Neural progenitor cell (in vitro differentiated cells): Measurements from ENCODE around the gene SCUBE2. TPM values are rescaled to one million over a fixed set of nuclear protein-coding genes. Genes with fewer than 3 reads are reported as not detected.

Experiments used
- DNase-seq: peaks from one replicate; pipeline ENCODE4 v3.0.0-alpha.2; 2016; ENCODE audit warnings: low spot score
- H2AFZ ChIP-seq: fragments of 200-600 bp; sonication (generic); replicated peaks from 2 replicates; pipeline ENCODE4 v1.6.1; 2016; ENCODE audit warnings: antibody characterized with exemption
- H3F3A ChIP-seq: fragments of 200-600 bp; sonication (generic); 2 replicates; pipeline ENCODE4 v1.6.1; 2016; ENCODE audit warnings: antibody characterized with exemption, low read depth
- H3K27ac ChIP-seq: fragments of 200-600 bp; sonication (generic); 2 replicates; pipeline ENCODE4 v1.5.1; 2016; ENCODE audit warnings: mild to moderate bottlenecking
- H3K27me3 ChIP-seq: fragments of 200-600 bp; sonication (generic); 2 replicates; pipeline ENCODE4 v1.6.1; 2016; ENCODE audit warnings: mild to moderate bottlenecking, moderate library complexity
- H3K36me3 ChIP-seq: fragments of 200-600 bp; sonication (generic); 2 replicates; pipeline ENCODE4 v1.5.1; 2016
- H3K4me1 ChIP-seq: fragments of 200-600 bp; sonication (generic); 2 replicates; pipeline ENCODE4 v1.6.1; 2016; ENCODE audit warnings: mixed run types
- H3K4me2 ChIP-seq: fragments of 200-600 bp; sonication (generic); 2 replicates; pipeline ENCODE4 v1.6.1; 2016
- H3K4me3 ChIP-seq: fragments of 200-600 bp; sonication (generic); 2 replicates; pipeline ENCODE4 v1.5.1; 2016
- H3K79me2 ChIP-seq: fragments of 200-600 bp; sonication (generic); 2 replicates; pipeline ENCODE4 v1.6.1; 2016; ENCODE audit warnings: low read depth
- H3K9ac ChIP-seq: fragments of 200-600 bp; sonication (generic); 2 replicates; pipeline ENCODE4 v1.6.1; 2016
- H3K9me3 ChIP-seq: fragments of 200-600 bp; sonication (generic); 2 replicates; pipeline ENCODE4 v1.5.1; 2016; ENCODE audit warnings: low read depth
- H4K20me1 ChIP-seq: fragments of 200-600 bp; sonication (generic); 2 replicates; pipeline ENCODE4 v1.6.1; 2016; ENCODE audit warnings: low read depth
- H3K27ac Mint-ChIP-seq: 3 replicates; pipeline ENCODE4 v1.8.0; 2021; ENCODE audit warnings: mixed read lengths
- H3K27me3 Mint-ChIP-seq: 2 replicates; pipeline ENCODE4 v1.8.0; 2022; ENCODE audit warnings: low read depth, mild to moderate bottlenecking, inconsistent platforms, moderate library complexity, mixed read lengths; ENCODE audit not compliant: insufficient read depth
- H3K36me3 Mint-ChIP-seq: 3 replicates; pipeline ENCODE4 v1.8.0; 2021; ENCODE audit warnings: mixed read lengths
- H3K4me1 Mint-ChIP-seq: 3 replicates; pipeline ENCODE4 v1.8.0; 2021; ENCODE audit warnings: mixed read lengths
- H3K4me3 Mint-ChIP-seq: 3 replicates; pipeline ENCODE4 v1.8.0; 2021; ENCODE audit warnings: mild to moderate bottlenecking, moderate library complexity, mixed read lengths
- H3K9me3 Mint-ChIP-seq: 3 replicates; pipeline ENCODE4 v1.8.0; 2020; ENCODE audit warnings: mixed read lengths
- CTCF ChIP-seq: fragments of 200-600 bp; sonication (generic); IDR thresholded peaks from 2 replicates; pipeline ENCODE4 v1.5.1; 2017; ENCODE audit warnings: antibody characterized with exemption, mild to moderate bottlenecking
- EZH2 ChIP-seq: fragments of 200-600 bp; sonication (generic); IDR thresholded peaks from 2 replicates; pipeline ENCODE4 v1.6.1; 2017; ENCODE audit warnings: antibody characterized with exemption, mild to moderate bottlenecking, moderate library complexity
- EZH2phosphoT487 ChIP-seq: fragments of 200-600 bp; sonication (generic); IDR thresholded peaks from 2 replicates; pipeline ENCODE4 v1.6.1; 2017; ENCODE audit warnings: antibody characterized with exemption
- total RNA-seq: library from RNA; depleted of rRNA; stranded (reverse); fragments of >200 nt; gene quantifications from 2 replicates; pipeline ENCODE4 v1.2.3, GENCODE V29; 2015; ENCODE audit warnings: low replicate concordance

SCUBE2 gene
- total RNA-seq, 1 donor from 2014 or later: 42.1 TPM

GRCh38 chr11:9066433-9066925, 24.9 kb downstream of the SCUBE2 start:
- H3K4me1 ChIP-seq: peaks cover 25% of the 10 kb centered on the region
- H2AFZ ChIP-seq: no peak overlapping the region
- Mint-ChIP-seq H3K27me3 (peaks cover 7% of the 10 kb centered on the region), H3K27ac (peak overlapping the region; percentile 17), H3K36me3 (no peaks in the 10 kb centered on the region), H3K4me1 (peaks cover 38% of the 10 kb centered on the region), H3K4me3 (no peak overlapping the region), H3K9me3 (no peaks in the 10 kb centered on the region)
- no peaks in the 10 kb centered on the region for H3K79me2 ChIP-seq
- no peaks in the 10 kb centered on the region for H3K36me3 ChIP-seq
- H3K27ac ChIP-seq: no peak overlapping the region
- TF ChIP-seq CTCF: no peak
- no peak for TF ChIP-seq EZH2
- no peak for TF ChIP-seq EZH2phosphoT487
- H3F3A ChIP-seq: peaks cover 13% of the 10 kb centered on the region
- no peak overlapping the region for H3K4me3 ChIP-seq
- no peaks in the 10 kb centered on the region for H4K20me1 ChIP-seq
- DNase-seq: no peak
- no peak overlapping the region for H3K9ac ChIP-seq
- no peaks in the 10 kb centered on the region for H3K27me3 ChIP-seq
- H3K4me2 ChIP-seq: no peak overlapping the region
- no peaks in the 10 kb centered on the region for H3K9me3 ChIP-seq

GRCh38 chr11:9065607-9066432, 25.6 kb downstream of the SCUBE2 start:
- H3K9me3 ChIP-seq: no peaks in the 10 kb centered on the region
- H3K27ac ChIP-seq: no peak overlapping the region
- no peak overlapping the region for H3K4me3 ChIP-seq

GRCh38 chr11:9061807-9062206, 29.6 kb downstream of the SCUBE2 start:
- Histone ChIP-seq H3K36me3 (no peaks in the 10 kb centered on the region), H3F3A (no peaks in the 10 kb centered on the region), H3K4me3 (no peak overlapping the region), H3K9ac (no peak overlapping the region), H4K20me1 (no peaks in the 10 kb centered on the region), H3K4me2 (no peak overlapping the region), H3K9me3 (no peaks in the 10 kb centered on the region), H2AFZ (no peak overlapping the region), H3K27me3 (no peaks in the 10 kb centered on the region), H3K27ac (no peak overlapping the region), H3K79me2 (no peaks in the 10 kb centered on the region), H3K4me1 (peaks cover 14% of the 10 kb centered on the region)
- H3K4me1 Mint-ChIP-seq: peaks cover 15% of the 10 kb centered on the region
- no peaks in the 10 kb centered on the region for H3K9me3 Mint-ChIP-seq
- H3K4me3 Mint-ChIP-seq: no peak overlapping the region
- no peak overlapping the region for H3K27ac Mint-ChIP-seq
- DNase-seq: no peak
- no peaks in the 10 kb centered on the region for H3K27me3 Mint-ChIP-seq
- peaks cover 6% of the 10 kb centered on the region for H3K36me3 Mint-ChIP-seq
- TF ChIP-seq EZH2 (no peak), CTCF (no peak), EZH2phosphoT487 (no peak)

More at GRCh38 chr11:9065607-9066432, 25.6 kb downstream of the SCUBE2 start:
- peaks cover 5% of the 10 kb centered on the region for H3K27me3 Mint-ChIP-seq
- no peak for DNase-seq
- no peak overlapping the region for H2AFZ ChIP-seq
- no peaks in the 10 kb centered on the region for H3K79me2 ChIP-seq
- H3K4me1 Mint-ChIP-seq: peaks cover 32% of the 10 kb centered on the region
- H3K4me1 ChIP-seq: peaks cover 18% of the 10 kb centered on the region
- H3K4me2 ChIP-seq: no peak overlapping the region
- H3K27me3 ChIP-seq: no peaks in the 10 kb centered on the region
- no peaks in the 10 kb centered on the region for H3K36me3 Mint-ChIP-seq
- H3K9me3 Mint-ChIP-seq: no peaks in the 10 kb centered on the region
- no peaks in the 10 kb centered on the region for H4K20me1 ChIP-seq
- TF ChIP-seq EZH2phosphoT487 (no peak), EZH2 (no peak), CTCF (no peak)
- H3K4me3 Mint-ChIP-seq: no peak overlapping the region
- H3K9ac ChIP-seq: no peak overlapping the region
- H3K27ac Mint-ChIP-seq: peak overlapping the region; percentile 17
- H3K36me3 ChIP-seq: no peaks in the 10 kb centered on the region
- peaks cover 6% of the 10 kb centered on the region for H3F3A ChIP-seq
